Uterus (tissue), 4 donors: ENCODE data around the gene LCAT. TPM values are rescaled to one million over a fixed set of nuclear protein-coding genes. Genes with fewer than 3 reads are reported as not detected.

ENCODE experiments used
- DNase-seq, 2 donors: peaks; one replicate each; pipeline ENCODE4 v3.0.0-alpha.2; 2019 to 2020
- H3K27ac ChIP-seq, 2 donors: fragments of 200-600 bp; sonication (generic); 1 replicate in 1 of 2; 2 replicates in 1 of 2; pipeline ENCODE4 v1.5.1; 2016 to 2018
- H3K27me3 ChIP-seq, 2 donors: fragments of 200-600 bp; sonication (generic); one replicate each; pipeline ENCODE4 v1.5.1; 2018 to 2019; ENCODE audit warnings: control low read depth in 1 of 2
- H3K36me3 ChIP-seq, 2 donors: fragments of 200-600 bp; sonication (generic); one replicate each; pipeline ENCODE4 v1.5.1; 2019; ENCODE audit warnings: control low read depth in 1 of 2
- H3K4me1 ChIP-seq, 2 donors: fragments of 200-600 bp; sonication (generic); one replicate each; pipeline ENCODE4 v1.5.1; 2018 to 2019; ENCODE audit warnings: control low read depth in 1 of 2
- H3K4me3 ChIP-seq, 2 donors: fragments of 200-600 bp; sonication (generic); 1 replicate in 1 of 2; 2 replicates in 1 of 2; pipeline ENCODE4 v1.5.1; 2018 to 2019; ENCODE audit warnings: mild to moderate bottlenecking in 1 of 2
- H3K9me3 ChIP-seq, 2 donors: fragments of 200-600 bp; sonication (generic); one replicate each; pipeline ENCODE4 v1.5.1; 2019; ENCODE audit warnings: control low read depth in 1 of 2
- POLR2A ChIP-seq, 2 donors: fragments of 450-650 bp; IDR thresholded peaks; one replicate each; pipeline ENCODE4 v1.6.1; 2016; ENCODE audit warnings: antibody characterized with exemption in 2 of 2, mild to moderate bottlenecking in 1 of 2, moderate library complexity in 1 of 2
- intact Hi-C: fragments of 100-400 bp; cut with DNase I; formaldehyde crosslinking; loops from one replicate; pipeline ENCODE4 v1.15.1; 2023; ENCODE audit warnings: low total_unique reads
- total RNA-seq, 4 donors: library from RNA; depleted of rRNA in 3 of 4; stranded (reverse); fragments of >200 nt in 3 of 4; gene quantifications; one replicate each; pipeline versions ENCODE4 v1.1.0 to v1.2.4, GENCODE V29; 2014 to 2023
- TF ChIP-seq, protein P1 (sequence below), 4 experiments: fragments of 200-600 bp in 2 of 4; fragments of 450-650 bp in 2 of 4; sonication (generic) in 2 of 4; IDR thresholded peaks; one replicate each; pipeline ENCODE4 v1.5.1; 2016 to 2019; ENCODE audit warnings: antibody characterized with exemption in 4 of 4, mild to moderate bottlenecking in 2 of 4, moderate library complexity in 1 of 4
- donor health status: DM: yes; HTN: yes; CAD: no.

The LCAT gene, protein sequence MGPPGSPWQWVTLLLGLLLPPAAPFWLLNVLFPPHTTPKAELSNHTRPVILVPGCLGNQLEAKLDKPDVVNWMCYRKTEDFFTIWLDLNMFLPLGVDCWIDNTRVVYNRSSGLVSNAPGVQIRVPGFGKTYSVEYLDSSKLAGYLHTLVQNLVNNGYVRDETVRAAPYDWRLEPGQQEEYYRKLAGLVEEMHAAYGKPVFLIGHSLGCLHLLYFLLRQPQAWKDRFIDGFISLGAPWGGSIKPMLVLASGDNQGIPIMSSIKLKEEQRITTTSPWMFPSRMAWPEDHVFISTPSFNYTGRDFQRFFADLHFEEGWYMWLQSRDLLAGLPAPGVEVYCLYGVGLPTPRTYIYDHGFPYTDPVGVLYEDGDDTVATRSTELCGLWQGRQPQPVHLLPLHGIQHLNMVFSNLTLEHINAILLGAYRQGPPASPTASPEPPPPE
- total RNA-seq: 10 to 100 TPM; 11.0 to 75.2 (median 12.4) TPM

DNA sequence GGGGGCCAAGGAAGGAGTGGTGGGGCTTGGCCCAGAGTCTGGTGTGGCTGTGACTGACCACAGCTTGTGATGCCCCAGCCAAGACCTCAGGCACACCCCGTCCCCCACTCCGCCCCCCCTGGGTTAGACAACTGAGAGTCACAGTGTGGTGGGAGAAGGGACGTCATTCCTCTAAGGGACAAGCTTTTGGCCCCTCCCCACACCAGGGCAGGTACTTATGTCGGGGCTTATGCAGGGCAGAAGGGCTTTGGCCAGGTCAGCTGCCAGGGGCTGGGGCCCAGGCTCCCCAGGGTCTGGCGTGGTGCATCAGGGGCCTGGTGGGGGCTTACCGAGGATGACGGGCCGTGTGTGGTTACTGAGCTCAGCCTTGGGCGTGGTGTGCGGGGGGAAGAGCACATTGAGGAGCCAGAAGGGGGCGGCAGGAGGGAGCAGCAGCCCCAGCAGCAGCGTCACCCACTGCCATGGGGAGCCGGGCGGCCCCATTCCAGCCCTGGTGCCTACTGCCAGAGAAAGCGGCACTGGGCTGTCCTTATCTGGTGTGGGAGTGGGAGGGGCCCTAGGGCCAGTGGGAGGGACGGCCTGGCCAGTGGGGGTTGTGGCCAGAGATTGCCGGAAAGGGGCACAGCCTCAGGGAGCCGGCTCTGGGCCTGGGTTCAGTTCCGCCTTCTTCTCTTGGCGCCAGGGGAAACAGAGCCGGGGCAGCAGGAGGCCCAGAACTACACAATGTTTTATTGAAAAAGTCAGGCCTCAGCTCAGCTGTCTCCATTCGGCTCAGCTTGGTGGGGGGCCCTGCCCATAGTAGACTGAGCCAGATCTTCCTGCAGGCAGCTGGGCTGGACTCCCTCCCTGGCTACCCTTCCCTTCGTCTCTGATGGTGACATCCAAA, at the start of gene LCAT:
Gene LCAT, minus strand, starts transcription at position 502 of the 886 bp plus-strand sequence. Its CDS starts 19 bp downstream, at position 483.
- no peaks in the 10 kb centered on the region for H3K36me3 ChIP-seq
- TF ChIP-seq, protein P1, sequence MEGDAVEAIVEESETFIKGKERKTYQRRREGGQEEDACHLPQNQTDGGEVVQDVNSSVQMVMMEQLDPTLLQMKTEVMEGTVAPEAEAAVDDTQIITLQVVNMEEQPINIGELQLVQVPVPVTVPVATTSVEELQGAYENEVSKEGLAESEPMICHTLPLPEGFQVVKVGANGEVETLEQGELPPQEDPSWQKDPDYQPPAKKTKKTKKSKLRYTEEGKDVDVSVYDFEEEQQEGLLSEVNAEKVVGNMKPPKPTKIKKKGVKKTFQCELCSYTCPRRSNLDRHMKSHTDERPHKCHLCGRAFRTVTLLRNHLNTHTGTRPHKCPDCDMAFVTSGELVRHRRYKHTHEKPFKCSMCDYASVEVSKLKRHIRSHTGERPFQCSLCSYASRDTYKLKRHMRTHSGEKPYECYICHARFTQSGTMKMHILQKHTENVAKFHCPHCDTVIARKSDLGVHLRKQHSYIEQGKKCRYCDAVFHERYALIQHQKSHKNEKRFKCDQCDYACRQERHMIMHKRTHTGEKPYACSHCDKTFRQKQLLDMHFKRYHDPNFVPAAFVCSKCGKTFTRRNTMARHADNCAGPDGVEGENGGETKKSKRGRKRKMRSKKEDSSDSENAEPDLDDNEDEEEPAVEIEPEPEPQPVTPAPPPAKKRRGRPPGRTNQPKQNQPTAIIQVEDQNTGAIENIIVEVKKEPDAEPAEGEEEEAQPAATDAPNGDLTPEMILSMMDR (IDR thresholded peaks at IDR 0.05): no peak
- no peak for TF ChIP-seq POLR2A (IDR thresholded peaks at IDR 0.05)
- no peak within 1 kb of the TSS for H3K4me3 ChIP-seq

DNA sequence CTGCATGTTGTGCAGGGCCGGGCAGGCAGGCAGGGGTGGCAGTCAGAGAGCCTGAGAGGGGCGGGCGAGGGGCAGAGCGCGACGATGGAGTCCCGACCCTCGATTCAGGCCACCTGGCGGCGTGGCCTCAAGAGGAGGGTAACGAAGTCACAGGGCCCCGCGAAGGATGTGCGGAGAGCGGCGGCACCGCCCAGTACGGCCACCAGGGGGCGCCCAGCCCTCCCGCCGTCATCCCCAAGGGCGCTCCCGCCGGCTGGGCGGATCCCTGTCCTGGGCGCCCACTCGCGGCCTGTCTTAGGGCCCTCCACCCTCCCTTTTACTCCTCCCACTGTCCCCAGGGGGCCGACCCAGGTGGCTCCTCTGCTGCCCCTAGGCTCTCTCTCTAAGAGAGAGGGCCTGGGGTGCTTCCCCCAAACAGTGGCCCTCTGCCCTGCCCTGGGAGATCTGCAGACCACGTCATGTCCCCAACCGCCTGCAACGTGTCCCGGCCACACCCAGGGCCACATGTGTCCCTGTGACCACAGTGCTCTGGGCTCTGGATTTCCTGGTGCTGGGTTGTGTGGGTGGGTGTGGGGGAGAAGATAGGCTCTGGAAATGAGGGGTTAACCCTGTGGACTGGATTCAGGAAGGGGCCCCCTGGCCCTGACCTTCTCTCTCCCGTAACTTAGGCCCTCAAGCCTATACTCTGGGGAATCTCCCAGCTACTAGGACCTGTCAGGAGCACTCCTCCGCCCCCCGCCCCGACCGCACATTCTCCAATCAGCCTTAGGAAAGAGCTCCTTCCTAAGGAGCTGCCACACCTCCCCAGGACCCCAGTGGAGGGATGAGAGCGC, 49.5 kb upstream of the LCAT start:
- TF ChIP-seq, protein P1 (IDR thresholded peaks at IDR 0.05): peak; percentile 96 to 99 (median 97)
- peak in 1 of 2 donors; percentile 35 for TF ChIP-seq POLR2A (IDR thresholded peaks at IDR 0.05)
- Histone ChIP-seq H3K9me3 (no peaks in the 10 kb centered on the region), H3K27ac (peak overlapping the region; percentile 45 to 74), H3K36me3 (no peaks in the 10 kb centered on the region), H3K4me3 (peak overlapping the region; percentile 14 to 25), H3K4me1 (peaks cover 0 to 11% of the 10 kb centered on the region in 2 donors), H3K27me3 (no peaks in the 10 kb centered on the region)
- intact Hi-C loops: no loop called here
- DNase-seq: peak; percentile 72 to 77

More for the DNA sequence above, at the start of gene LCAT:
- Histone ChIP-seq H3K27ac (peak within 1 kb of the TSS; percentile 65 to 76), H3K9me3 (no peaks in the 10 kb centered on the region), H3K27me3 (no peaks in the 10 kb centered on the region), H3K4me1 (no peaks in the 10 kb centered on the region)
- peak in 1 of 2 donors; percentile 79 for DNase-seq
- intact Hi-C loops: no loop called here

DNA sequence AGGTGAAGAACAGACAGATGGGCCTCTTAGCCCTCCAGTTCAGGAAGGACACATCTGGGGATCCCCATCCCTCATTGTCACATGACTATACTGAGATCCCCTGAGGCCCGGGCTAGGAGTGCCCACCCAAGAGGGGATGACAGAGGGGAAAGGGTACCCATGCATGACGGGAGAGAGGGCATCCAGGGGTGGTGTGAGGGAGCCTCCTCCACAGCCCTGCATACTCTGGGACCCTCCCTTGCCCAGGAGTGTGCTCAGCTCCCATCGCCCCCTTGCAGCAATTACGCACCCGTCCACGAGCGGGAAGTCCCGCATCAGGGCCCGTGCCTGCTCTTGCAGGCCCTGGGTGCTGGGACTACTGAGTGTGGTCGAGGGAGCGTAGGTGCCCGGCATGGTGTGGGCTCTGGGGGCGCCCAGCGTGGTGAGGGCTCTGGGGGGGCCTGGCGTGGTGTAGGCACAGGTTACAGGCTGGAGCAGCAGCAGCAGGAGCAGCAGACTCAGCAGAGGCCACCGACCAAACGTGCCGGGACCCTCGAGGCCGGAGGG, 48.8 kb upstream of the LCAT start:
- intact Hi-C loops: no loop called here
- H3K36me3 ChIP-seq: no peaks in the 10 kb centered on the region
- peaks cover 0 to 11% of the 10 kb centered on the region in 2 donors for H3K4me1 ChIP-seq
- TF ChIP-seq, protein P1 (IDR thresholded peaks at IDR 0.05): no peak
- no peak for TF ChIP-seq POLR2A (IDR thresholded peaks at IDR 0.05)
- no peaks in the 10 kb centered on the region for H3K27me3 ChIP-seq
- peak overlapping the region in 1 of 2 donors; percentile 74 for H3K27ac ChIP-seq
- peak overlapping the region in 1 of 2 donors; percentile 25 for H3K4me3 ChIP-seq
- H3K9me3 ChIP-seq: no peaks in the 10 kb centered on the region
- no peak for DNase-seq

DNA sequence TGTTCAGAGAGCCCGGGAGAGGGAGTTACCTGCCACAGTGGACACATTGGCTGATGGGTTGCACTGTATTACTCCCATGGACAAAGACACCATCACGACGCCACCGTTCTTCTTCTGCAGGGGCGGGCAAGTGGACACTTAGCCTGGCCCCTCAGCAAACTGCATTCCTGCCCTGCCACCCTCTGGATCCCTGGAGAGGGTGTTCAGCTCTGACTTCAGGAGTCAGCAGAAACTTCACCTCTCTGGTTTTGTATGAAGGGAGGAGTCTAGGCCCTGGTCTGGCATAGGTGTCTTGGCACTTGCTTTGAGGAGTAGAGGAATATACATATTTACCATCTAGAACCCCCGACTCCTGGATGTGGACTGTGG, 46.1 kb upstream of the LCAT start:
- peaks cover 0 to 11% of the 10 kb centered on the region in 2 donors for H3K4me1 ChIP-seq
- intact Hi-C loops: no loop called here
- no peaks in the 10 kb centered on the region for H3K9me3 ChIP-seq

More for the DNA sequence above, 46.1 kb upstream of the LCAT start:
- Histone ChIP-seq H3K27me3 (no peaks in the 10 kb centered on the region), H3K4me3 (no peak overlapping the region), H3K27ac (no peak overlapping the region), H3K36me3 (no peaks in the 10 kb centered on the region)
- no peak for DNase-seq
- TF ChIP-seq POLR2A (IDR thresholded peaks at IDR 0.05): no peak
- TF ChIP-seq, protein P1 (IDR thresholded peaks at IDR 0.05): no peak
